Measurements from ENCODE around the gene KRTAP29-1.

The KRTAP29-1 gene

DNA sequence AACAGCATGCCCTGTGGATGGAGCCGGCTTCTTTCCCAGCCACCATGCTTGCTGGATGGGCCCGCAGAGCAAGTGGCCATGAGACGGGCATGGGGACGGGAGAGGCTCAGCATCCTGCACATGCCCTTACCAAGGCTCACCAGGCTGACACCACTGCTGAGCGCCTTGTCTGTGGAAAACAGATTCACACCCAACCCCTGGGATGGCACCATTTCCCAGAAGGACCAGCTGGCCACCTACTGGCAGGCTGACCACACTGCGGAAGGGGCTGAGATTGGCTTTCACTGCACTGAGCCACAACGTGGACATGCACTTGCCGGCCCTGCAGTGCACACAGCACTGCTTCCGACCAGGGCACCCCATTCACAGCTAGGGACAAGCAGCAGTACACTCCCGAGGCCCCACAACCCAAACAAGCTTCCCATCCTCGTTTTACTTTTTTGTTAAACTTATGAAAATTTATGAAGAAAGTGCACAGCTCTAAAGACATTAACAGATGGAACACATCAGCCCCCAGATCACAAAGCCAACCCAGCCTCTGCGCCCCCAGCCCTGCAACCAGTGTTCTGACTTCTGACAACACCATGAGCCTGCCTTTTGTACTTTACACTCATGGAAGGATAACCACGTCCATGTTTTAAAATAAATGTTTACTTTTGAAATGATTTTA is 26.8 kb upstream of the KRTAP29-1 start:
- TF ChIP-seq POLR2A (IDR thresholded peaks at IDR 0.05; ENCODE audit: extremely low read depth, insufficient read length), result no peak
- TF ChIP-seq, protein P1, sequence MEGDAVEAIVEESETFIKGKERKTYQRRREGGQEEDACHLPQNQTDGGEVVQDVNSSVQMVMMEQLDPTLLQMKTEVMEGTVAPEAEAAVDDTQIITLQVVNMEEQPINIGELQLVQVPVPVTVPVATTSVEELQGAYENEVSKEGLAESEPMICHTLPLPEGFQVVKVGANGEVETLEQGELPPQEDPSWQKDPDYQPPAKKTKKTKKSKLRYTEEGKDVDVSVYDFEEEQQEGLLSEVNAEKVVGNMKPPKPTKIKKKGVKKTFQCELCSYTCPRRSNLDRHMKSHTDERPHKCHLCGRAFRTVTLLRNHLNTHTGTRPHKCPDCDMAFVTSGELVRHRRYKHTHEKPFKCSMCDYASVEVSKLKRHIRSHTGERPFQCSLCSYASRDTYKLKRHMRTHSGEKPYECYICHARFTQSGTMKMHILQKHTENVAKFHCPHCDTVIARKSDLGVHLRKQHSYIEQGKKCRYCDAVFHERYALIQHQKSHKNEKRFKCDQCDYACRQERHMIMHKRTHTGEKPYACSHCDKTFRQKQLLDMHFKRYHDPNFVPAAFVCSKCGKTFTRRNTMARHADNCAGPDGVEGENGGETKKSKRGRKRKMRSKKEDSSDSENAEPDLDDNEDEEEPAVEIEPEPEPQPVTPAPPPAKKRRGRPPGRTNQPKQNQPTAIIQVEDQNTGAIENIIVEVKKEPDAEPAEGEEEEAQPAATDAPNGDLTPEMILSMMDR (IDR thresholded peaks at IDR 0.05; ENCODE audit: low read depth, low read length), result peak; percentile 62
- peak; percentile 41 for DNase-seq (ENCODE audit: low read depth)
- H3K4me3 ChIP-seq (ENCODE audit: low read depth, low read length), result no peak overlapping the region

DNA sequence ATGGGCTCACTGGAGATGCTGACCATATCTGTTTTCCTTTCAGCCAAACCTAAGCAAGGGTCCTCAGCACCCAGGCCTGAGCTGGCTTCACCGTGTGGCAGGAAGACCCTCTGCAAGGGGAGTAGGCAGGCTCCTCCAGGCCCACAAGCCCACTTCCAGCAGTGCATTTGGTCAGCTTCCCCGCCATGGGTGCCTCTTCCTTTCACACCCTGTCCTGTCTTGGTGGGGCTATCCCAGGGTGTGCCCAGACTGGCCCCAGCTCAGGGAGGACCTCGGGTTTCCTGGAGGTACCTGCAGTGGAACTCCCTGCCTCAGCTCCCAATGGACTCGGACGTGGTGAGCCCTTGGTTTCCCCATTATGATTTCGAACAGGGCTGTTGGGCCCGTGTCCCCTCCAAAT is 25.6 kb upstream of the KRTAP29-1 start:
- H3K4me3 ChIP-seq (ENCODE audit: low read depth, low read length), result no peak overlapping the region
- no peak for DNase-seq (ENCODE audit: low read depth)
- TF ChIP-seq, protein P2, sequence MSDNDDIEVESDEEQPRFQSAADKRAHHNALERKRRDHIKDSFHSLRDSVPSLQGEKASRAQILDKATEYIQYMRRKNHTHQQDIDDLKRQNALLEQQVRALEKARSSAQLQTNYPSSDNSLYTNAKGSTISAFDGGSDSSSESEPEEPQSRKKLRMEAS (IDR thresholded peaks at IDR 0.05; ENCODE audit: low read depth, low read length), result no peak
- no peak for TF ChIP-seq POLR2A (IDR thresholded peaks at IDR 0.05; ENCODE audit: extremely low read depth, insufficient read length)
- TF ChIP-seq, protein P1 (IDR thresholded peaks at IDR 0.05; ENCODE audit: low read depth, low read length), result no peak
- no peak for TF ChIP-seq MYC (IDR thresholded peaks at IDR 0.05; ENCODE audit: low read depth, low read length)

DNA sequence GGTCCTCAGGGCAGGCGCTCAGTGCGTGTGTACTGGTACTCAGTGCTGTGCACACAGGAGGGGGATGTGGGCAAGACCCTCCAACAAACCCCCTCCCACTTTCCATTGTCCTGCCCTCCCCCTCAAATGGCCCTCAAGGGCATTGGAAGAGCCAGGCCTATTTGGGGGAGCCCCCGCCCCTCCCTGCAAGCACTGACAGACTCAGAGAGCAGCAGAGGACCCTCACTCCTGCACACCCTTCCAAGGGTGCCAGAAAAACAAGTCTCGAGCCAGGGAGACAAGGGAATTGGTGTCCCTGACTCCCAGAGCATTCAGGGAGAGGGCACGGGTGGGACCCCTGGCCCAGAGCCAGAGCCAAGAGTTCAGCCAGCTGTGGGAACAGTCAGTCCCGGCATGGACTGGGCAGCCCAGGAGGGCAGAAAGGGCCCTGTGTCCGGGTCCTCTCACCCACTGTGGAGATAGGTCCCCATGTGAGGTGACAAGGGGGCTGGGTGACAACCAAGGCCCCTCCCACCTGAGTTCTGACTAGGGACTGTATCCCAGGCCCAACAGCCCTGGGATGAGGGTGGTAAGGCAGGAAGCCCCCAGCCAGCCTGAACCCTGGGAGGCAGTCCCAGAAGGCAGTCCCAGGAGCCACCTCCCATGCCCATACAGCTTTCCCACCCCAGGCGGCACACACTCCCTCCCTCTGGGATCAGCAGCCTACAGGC is 24.9 kb upstream of the KRTAP29-1 start:
- H3K4me3 ChIP-seq (ENCODE audit: low read depth, low read length), result no peak overlapping the region
- DNase-seq (ENCODE audit: low read depth), result no peak
- TF ChIP-seq MYC (IDR thresholded peaks at IDR 0.05; ENCODE audit: low read depth, low read length) (no peak), POLR2A (IDR thresholded peaks at IDR 0.05; ENCODE audit: extremely low read depth, insufficient read length) (no peak)
- TF ChIP-seq, protein P2 (IDR thresholded peaks at IDR 0.05; ENCODE audit: low read depth, low read length), result no peak
- TF ChIP-seq, protein P1 (IDR thresholded peaks at IDR 0.05; ENCODE audit: low read depth, low read length), result no peak

DNA sequence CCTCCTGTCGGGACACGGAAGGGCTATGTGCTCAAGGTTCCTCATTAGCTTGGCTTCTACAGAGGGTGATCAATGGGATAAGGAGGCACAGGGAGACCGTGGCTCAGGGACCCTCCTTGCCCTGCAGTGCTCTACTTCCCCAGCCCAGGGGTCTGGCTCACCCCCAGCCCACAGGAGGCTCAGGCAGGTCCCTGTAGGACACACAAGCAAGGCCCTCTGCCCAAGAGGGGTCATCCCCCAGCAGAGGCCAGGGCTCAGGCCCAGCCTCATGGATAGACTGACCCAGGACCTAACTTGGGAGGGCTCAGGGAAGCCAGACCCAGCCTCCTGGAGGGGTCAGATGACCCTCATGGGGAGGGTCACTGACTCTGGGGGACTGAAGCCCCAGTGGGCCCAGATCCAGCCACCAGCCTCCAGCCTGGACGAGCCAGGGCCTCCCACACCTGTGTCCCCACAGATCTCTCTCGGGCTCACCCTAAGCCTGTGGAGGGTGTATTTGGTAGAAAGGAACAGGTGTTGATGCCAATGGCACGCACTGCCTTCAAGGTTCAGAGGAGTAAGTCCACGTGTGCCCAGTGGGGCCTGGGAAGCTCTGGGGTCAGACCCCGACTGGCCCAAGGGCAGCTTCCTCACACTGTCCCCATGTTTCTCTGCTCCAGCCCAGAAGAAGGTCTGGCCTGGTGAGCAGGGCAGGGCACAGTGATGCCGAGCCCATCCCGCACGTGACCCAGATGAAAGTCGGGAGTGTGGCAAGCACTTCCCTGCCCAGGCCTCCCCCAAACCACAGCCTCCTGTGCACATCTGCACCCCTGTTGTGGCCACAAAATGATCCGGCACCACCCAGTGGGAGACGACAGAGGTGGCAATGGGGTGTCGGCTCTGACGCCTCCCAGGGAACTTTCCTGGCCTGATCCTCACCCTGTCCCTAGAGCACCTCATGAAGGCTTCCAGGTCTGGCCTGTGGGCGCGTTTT is 23.8 kb upstream of the KRTAP29-1 start:
- DNase-seq (ENCODE audit: low read depth), result peak; percentile 10

DNA sequence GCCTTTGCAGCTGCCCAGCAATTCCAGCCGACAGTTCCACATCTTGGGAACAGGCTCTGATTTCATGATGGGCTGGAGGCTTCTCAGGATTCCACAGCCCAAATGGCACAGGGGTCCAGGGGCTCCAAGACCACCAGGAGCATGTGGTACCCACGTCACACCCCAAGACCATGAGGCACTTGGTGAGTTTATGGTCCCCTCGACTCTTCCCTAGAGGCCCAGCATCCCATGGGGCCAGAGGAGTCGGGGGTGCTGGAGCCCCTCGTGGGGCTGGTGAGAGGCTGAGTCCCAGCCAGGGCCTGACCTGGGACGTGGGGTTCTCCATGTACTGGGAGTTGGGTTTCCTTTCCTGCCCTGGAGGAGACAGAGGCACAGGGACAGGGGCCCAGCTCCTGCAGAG is 23.0 kb upstream of the KRTAP29-1 start:
- TF ChIP-seq, protein P1 (IDR thresholded peaks at IDR 0.05; ENCODE audit: low read depth, low read length), result no peak
- no peak for TF ChIP-seq POLR2A (IDR thresholded peaks at IDR 0.05; ENCODE audit: extremely low read depth, insufficient read length)
- TF ChIP-seq MYC (IDR thresholded peaks at IDR 0.05; ENCODE audit: low read depth, low read length), result no peak
- DNase-seq (ENCODE audit: low read depth), result no peak
- no peak overlapping the region for H3K4me3 ChIP-seq (ENCODE audit: low read depth, low read length)

More for the DNA sequence above, 23.8 kb upstream of the KRTAP29-1 start:
- no peak overlapping the region for H3K4me3 ChIP-seq (ENCODE audit: low read depth, low read length)
- no peak for TF ChIP-seq MYC (IDR thresholded peaks at IDR 0.05; ENCODE audit: low read depth, low read length)
- no peak for TF ChIP-seq POLR2A (IDR thresholded peaks at IDR 0.05; ENCODE audit: extremely low read depth, insufficient read length)
- TF ChIP-seq, protein P2 (IDR thresholded peaks at IDR 0.05; ENCODE audit: low read depth, low read length), result no peak
- TF ChIP-seq, protein P1 (IDR thresholded peaks at IDR 0.05; ENCODE audit: low read depth, low read length), result no peak
